ENCODE data around the gene FBXO39. TPM values are rescaled to one million over a fixed set of nuclear protein-coding genes. Genes with fewer than 3 reads are reported as not detected.
A peak's percentile ranks its signal among the peaks of the same experiment; 100 is the strongest.

FBXO39 gene
- total RNA-seq, 1 experiment from 2014 or later = not detected

- H4K20me1 ChIP-seq (ENCODE audit: insufficient read depth) = no peaks in the 10 kb centered on the region
- H3K4me1 ChIP-seq (replicated peaks; ENCODE audit: insufficient read depth) = peaks cover 21% of the 10 kb centered on the region
- peaks cover 20% of the 10 kb centered on the region for H3F3A ChIP-seq (ENCODE audit: insufficient read depth, low read depth)
- POLR2A ChIA-PET (ENCODE audit: unreplicated experiment) = interaction anchor here (0.6 kb wide), 1 partner anchor 54 kb away, joined by 4 read pairs; no protein-coding TSS in a partner anchor
- peak overlapping the region; percentile 52; the same call in 1 of the 2 replicates for H2AFZ ChIP-seq
- CTCF ChIA-PET = no interaction called here
- no TSS peak for BruUV-seq (replicated peaks)
- no peaks in the 10 kb centered on the region for H3K79me2 ChIP-seq (ENCODE audit: low read depth)
- H3K9me2 ChIP-seq (ENCODE audit: insufficient read depth) = no peaks in the 10 kb centered on the region
- no peaks in the 10 kb centered on the region for H3K9me3 ChIP-seq (ENCODE audit: insufficient read depth, low read depth)
- no peaks in the 10 kb centered on the region for H3K36me3 ChIP-seq (ENCODE audit: low read depth)
- intact Hi-C loops (cut with micrococcal nuclease; ENCODE audit: unreplicated experiment) = no loop called here
- H3K4me3 ChIP-seq = no peak overlapping the region
- TF ChIP-seq EZH2 (IDR thresholded peaks at IDR 0.05; ENCODE audit: low read depth) (no peak), CTCF (conservative IDR thresholded peaks at IDR 0.05) (no peak)
- H3K27ac ChIP-seq = no peak overlapping the region
- no peak for DNase-seq
- H3K4me2 ChIP-seq = no peak overlapping the region
- no peaks in the 10 kb centered on the region for H3K27me3 ChIP-seq (ENCODE audit: insufficient read depth, low read depth)
Observed at GRCh38 chr17:6756425-6757031, 19.5 kb upstream of the FBXO39 start.

- peak in 1 of 2 experiments; percentile 15 for DNase-seq
- Histone ChIP-seq H3K9me2 (ENCODE audit: insufficient read depth) (no peaks in the 10 kb centered on the region), H3F3A (ENCODE audit: insufficient read depth, low read depth) (peaks cover 11% of the 10 kb centered on the region), H2AFZ (no peak overlapping the region), H3K4me3 (no peak overlapping the region), H3K4me2 (no peak overlapping the region), H3K27ac (no peak overlapping the region), H3K9me3 (ENCODE audit: insufficient read depth, low read depth) (no peaks in the 10 kb centered on the region), H3K4me1 (replicated peaks; ENCODE audit: insufficient read depth) (peaks cover 9% of the 10 kb centered on the region), H3K27me3 (ENCODE audit: insufficient read depth, low read depth) (no peaks in the 10 kb centered on the region), H3K79me2 (ENCODE audit: low read depth) (no peaks in the 10 kb centered on the region), H3K36me3 (ENCODE audit: low read depth) (no peaks in the 10 kb centered on the region), H4K20me1 (ENCODE audit: insufficient read depth) (no peaks in the 10 kb centered on the region)
- CTCF ChIA-PET = no interaction called here
- no peak for TF ChIP-seq EZH2 (IDR thresholded peaks at IDR 0.05; ENCODE audit: low read depth)
- no peak for TF ChIP-seq CTCF (conservative IDR thresholded peaks at IDR 0.05)
- POLR2A ChIA-PET (ENCODE audit: unreplicated experiment) = no interaction called here
- intact Hi-C loops (cut with micrococcal nuclease; ENCODE audit: unreplicated experiment) = no loop called here
- BruUV-seq (replicated peaks) = no TSS peak
Observed at GRCh38 chr17:6757747-6758146, 18.3 kb upstream of the FBXO39 start.

- BruUV-seq (replicated peaks) = no TSS peak
- Histone ChIP-seq H3K27me3 (ENCODE audit: insufficient read depth, low read depth) (no peaks in the 10 kb centered on the region), H3K4me1 (replicated peaks; ENCODE audit: insufficient read depth) (no peaks in the 10 kb centered on the region), H3F3A (ENCODE audit: insufficient read depth, low read depth) (no peaks in the 10 kb centered on the region), H3K27ac (no peak overlapping the region), H3K9me2 (ENCODE audit: insufficient read depth) (no peaks in the 10 kb centered on the region), H3K36me3 (ENCODE audit: low read depth) (no peaks in the 10 kb centered on the region), H3K4me2 (no peak overlapping the region), H3K4me3 (no peak overlapping the region), H3K79me2 (ENCODE audit: low read depth) (no peaks in the 10 kb centered on the region), H4K20me1 (ENCODE audit: insufficient read depth) (no peaks in the 10 kb centered on the region), H3K9me3 (ENCODE audit: insufficient read depth, low read depth) (no peaks in the 10 kb centered on the region), H2AFZ (no peak overlapping the region)
- POLR2A ChIA-PET (ENCODE audit: unreplicated experiment) = no interaction called here
- DNase-seq = no peak
- intact Hi-C loops (cut with micrococcal nuclease; ENCODE audit: unreplicated experiment) = no loop called here
- TF ChIP-seq EZH2 (IDR thresholded peaks at IDR 0.05; ENCODE audit: low read depth) (no peak), CTCF (conservative IDR thresholded peaks at IDR 0.05) (no peak)
- CTCF ChIA-PET = no interaction called here
Observed at GRCh38 chr17:6761779-6762178, 14.2 kb upstream of the FBXO39 start.
